GM18870 (cell line): ENCODE results near the gene ASIP.
"Not testable (repeated sequence)": the region's sequence is repeated elsewhere in the genome, so short reads cannot be mapped to it uniquely, and the experiment has no call there.

ENCODE experiments used
- ATAC-seq: cut with Tn5 transposase; IDR thresholded peaks from one replicate; pipeline ENCODE4 v1.9.1; 2021; ENCODE audit warnings: moderate library complexity; ENCODE audit not compliant: unreplicated experiment

ASIP gene

GRCh38 chr20:34242015-34242414, 792 bp downstream of the ASIP start:
- ATAC-seq: not testable (repeated sequence)

- no peak for ATAC-seq
Measured at GRCh38 chr20:34242879-34243278, 1.7 kb downstream of the ASIP start.

- ATAC-seq: no peak
Measured at GRCh38 chr20:34243377-34243776, 2.2 kb downstream of the ASIP start.

- ATAC-seq: no peak
Measured at GRCh38 chr20:34246126-34246626, 5.0 kb downstream of the ASIP start.

DNA sequence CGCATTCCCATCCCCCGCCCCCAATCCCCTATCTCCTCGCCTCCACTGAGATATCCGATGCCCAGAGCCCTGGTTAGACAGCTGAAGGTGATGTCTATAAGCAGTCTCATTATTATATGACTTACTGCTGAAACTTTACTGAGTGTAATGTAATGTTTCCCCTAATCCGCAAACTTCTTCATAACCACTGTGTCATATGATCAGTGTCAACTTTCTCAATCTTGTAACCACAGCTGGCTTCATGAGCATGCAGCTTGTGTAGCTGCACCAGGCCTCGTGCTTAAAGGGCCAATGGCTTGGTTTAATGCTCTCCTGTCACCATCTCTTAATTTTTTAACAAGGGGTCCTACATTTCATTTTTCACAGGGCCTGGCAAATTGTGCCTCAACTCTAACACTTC, 8.1 kb downstream of the ASIP start:
- no peak for ATAC-seq

GRCh38 chr20:34250005-34250404, 8.8 kb downstream of the ASIP start:
- no peak for ATAC-seq

- ATAC-seq: no peak
Measured at GRCh38 chr20:34251619-34252018, 10.4 kb downstream of the ASIP start.

- ATAC-seq: not testable (repeated sequence)
Measured at GRCh38 chr20:34252431-34253086, 11.3 kb downstream of the ASIP start.

- ATAC-seq: no peak
Measured at GRCh38 chr20:34254979-34255378, 13.8 kb downstream of the ASIP start.

GRCh38 chr20:34256629-34257124, 15.5 kb downstream of the ASIP start:
- ATAC-seq: no peak

DNA sequence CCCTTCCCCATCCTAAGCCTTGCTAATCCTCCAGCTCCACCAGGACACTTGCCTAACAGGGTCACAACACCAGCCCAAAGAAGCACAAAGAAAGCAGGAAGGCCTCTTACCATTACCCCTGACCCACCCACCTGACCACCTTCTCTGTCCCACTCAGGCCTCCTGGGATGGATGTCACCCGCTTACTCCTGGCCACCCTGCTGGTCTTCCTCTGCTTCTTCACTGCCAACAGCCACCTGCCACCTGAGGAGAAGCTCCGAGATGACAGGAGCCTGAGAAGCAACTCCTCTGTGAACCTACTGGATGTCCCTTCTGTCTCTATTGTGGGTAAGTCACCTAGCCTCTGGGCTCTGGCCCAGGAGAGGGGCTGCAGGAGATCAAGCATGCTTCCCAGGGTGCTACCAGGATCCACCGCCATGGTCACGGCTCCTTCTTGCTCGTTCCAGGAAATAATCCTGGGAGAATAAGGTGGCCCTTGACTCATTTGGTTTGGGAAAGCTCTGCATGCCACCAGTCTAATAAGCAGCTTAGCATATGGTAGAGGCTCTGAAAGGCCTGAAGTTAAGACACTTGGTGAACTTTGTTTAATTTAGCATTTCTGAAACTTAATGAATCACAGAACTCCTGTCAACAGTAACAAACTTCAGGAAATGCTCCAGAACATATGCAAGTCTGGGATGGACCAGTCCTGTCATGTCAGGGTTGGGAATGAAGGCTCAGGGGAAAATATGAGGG, 19.2 kb downstream of the ASIP start:
- no peak for ATAC-seq

- ATAC-seq: no peak
Measured at GRCh38 chr20:34262488-34263288, 21.5 kb downstream of the ASIP start.

DNA sequence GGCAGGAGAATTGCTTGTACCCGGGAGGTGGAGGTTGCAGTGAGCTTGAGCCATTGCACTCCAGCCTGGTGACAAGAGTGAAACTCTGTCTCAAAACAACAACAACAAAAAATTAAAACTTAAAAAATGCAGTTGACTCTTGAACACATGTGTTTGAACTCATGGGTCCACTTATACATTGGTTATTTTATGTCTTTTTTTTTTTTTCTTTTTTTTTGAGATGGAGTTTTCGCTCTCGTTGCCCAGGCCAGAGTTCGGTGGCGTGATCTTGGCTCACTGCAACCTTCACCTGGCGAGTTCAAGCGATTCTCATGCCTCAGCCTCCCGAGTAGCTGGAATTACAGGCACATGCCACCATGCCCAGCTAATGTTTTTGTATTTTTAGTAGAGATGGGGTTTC, 22.2 kb downstream of the ASIP start:
- not testable (repeated sequence) for ATAC-seq

DNA sequence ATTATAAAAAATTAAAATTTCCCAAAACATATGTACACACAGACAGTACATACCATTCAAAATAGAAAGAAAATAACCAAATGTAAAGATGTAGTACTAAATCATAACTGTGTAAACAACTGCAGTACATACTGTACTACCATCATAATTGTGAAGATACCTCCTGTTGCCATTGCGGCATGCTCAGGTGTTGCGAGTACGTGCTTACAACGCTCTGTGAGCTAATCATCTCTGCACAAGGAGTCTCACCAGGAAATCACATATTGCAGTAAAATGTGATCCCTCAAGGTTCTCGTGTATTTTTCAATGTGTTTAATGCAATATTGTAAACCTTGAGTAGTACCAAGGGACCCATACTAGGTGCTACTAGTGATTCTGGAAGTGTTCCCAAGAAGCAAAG, 22.9 kb downstream of the ASIP start:
- ATAC-seq: no peak

DNA sequence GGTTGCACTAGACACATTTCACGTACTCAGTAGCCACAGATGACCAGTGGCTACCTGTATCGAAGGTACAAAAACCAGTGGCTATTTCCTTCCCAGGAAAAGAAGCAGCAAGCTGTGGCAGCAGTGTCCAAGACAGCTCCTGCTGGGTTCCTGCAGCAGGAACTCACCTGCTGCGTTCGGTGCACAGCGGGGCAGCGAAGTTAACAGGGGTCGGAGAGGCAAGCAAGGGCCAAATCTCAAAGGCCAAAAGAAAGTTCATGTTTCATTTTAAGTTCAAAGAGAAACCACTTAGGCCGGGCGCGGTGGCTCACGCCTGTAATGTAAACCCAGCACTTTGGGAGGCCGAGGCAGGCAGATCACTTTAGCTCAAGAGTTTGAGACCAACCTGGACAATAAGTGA, 26.9 kb downstream of the ASIP start:
- no peak for ATAC-seq

- ATAC-seq: no peak
Measured at GRCh38 chr20:34268851-34269636, 27.8 kb downstream of the ASIP start.

DNA sequence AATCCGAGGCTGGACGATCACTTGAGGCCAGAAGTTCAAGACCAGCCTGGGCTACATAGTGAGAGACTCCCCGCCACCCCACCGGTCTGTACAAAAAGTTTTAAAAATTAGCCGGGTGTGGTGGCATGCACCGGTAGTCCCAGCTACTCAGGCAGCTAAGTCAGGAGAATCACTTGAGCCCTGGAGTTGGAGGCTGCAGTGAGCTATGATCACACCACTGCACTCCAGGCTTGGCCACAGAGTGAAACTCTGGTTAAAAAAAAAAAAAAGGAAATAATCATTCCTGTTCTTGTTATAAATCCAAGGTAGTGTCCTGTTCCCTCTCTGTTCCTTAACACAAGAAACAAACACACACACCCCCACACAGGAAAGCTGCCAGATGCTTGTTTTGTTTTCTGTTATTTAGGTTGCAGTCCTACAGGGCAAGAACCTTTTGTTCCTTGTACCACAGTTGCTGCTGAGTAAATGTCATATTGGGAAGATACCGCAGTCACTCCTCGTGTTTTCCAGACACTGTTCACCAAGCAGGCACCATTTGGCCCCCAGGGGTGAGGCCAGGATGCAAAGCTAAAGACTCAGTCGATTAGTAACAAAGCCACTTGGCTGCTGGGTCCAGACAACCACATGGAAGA, 28.9 kb downstream of the ASIP start:
- ATAC-seq: no peak

GRCh38 chr20:34271956-34272355, 30.7 kb downstream of the ASIP start:
- no peak for ATAC-seq

GRCh38 chr20:34274694-34275093, 33.5 kb downstream of the ASIP start:
- no peak for ATAC-seq

DNA sequence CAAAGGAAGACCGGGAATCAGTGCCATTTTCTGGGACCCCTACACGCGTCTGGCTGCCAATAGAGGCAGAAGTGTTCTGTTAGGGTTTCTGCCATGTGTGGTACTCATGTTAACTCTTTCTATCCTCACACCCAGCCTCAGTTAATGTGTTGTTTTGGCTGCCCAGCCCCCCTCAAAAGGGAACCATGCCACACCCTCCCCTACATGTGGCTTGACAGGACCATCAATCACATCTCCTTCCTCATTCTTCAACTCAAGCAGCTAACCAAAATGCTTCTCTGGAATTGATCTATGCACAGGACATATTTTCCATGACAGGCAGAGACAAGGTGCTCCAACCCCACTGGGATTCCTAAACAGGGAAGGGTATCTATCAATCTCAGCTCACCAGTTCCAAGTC, 40.0 kb downstream of the ASIP start:
- no peak for ATAC-seq
